ENCODE results near the gene SPACA1.

SPACA1 gene

GRCh38 chr6:88116276-88116675 is 68.6 kb downstream of the SPACA1 start:
- Histone ChIP-seq H3K27ac (replicated peaks; ENCODE audit: low read length) (no peak overlapping the region), H2AK5ac (ENCODE audit: low read depth, low read length) (no peak overlapping the region), H3K4me1 (ENCODE audit: control insufficient read depth in 2 of 2, insufficient read depth in 1 of 2, low read depth in 1 of 2, low read length in 2 of 2) (no peaks in the 10 kb centered on the region), H3K14ac (ENCODE audit: low read length) (no peak overlapping the region), H3K18ac (ENCODE audit: low read length) (no peak overlapping the region), H3K36me3 (replicated peaks in 1 of 2; ENCODE audit: control insufficient read depth in 2 of 2, insufficient read depth in 2 of 2, low read length in 2 of 2) (no peaks in the 10 kb centered on the region), H3K27me3 (ENCODE audit: control insufficient read depth in 3 of 3, insufficient read depth in 3 of 3, low read depth in 1 of 3, low read length in 3 of 3) (no peaks in the 10 kb centered on the region), H4K91ac (ENCODE audit: low read depth, low read length, poor library complexity) (no peak overlapping the region), H2BK5ac (ENCODE audit: low read length) (no peak overlapping the region), H3K79me1 (ENCODE audit: low read depth, low read length) (no peaks in the 10 kb centered on the region), H3K4me2 (ENCODE audit: insufficient read depth, low read length, poor library complexity, severe bottlenecking) (no peak overlapping the region), H2AFZ (ENCODE audit: low read length) (no peak overlapping the region), H3K9me3 (replicated peaks in 1 of 2; ENCODE audit: control insufficient read depth in 2 of 2, insufficient read depth in 1 of 2, low read depth in 1 of 2, low read length in 2 of 2) (no peaks in the 10 kb centered on the region), H2BK15ac (ENCODE audit: low read length) (no peak overlapping the region), H2BK12ac (ENCODE audit: low read length) (no peak overlapping the region), H4K8ac (ENCODE audit: low read depth, low read length) (no peak overlapping the region), H3K23ac (ENCODE audit: low read depth, low read length, poor library complexity) (no peak overlapping the region), H3K4me3 (ENCODE audit: low read length in 2 of 2) (no peak overlapping the region), H3K9ac (ENCODE audit: low read depth, low read length, poor library complexity) (no peak overlapping the region), H2BK120ac (ENCODE audit: low read depth, low read length) (no peak overlapping the region), H3K4ac (ENCODE audit: low read length) (no peak overlapping the region)
- no peak for DNase-seq (ENCODE audit: low spot score)
- WGBS, 2 donors (ENCODE audit: extremely low coverage in 2 of 2, insufficient read length in 2 of 2, insufficient replicate concordance in 1 of 2): no CpG with 5 or more reads among the region's 3 CpGs
